Liver (tissue), 3 donors: Measurements from ENCODE around the gene RAPGEF1.

Experiments used
- CTCF ChIP-seq: fragments of 150-350 bp; IDR thresholded peaks from 2 replicates; pipeline ENCODE4 v1.5.1; 2017; ENCODE audit warnings: improper control_type of control experiment, low read depth, low read length; ENCODE audit not compliant: missing input control
- EGR1 ChIP-seq, 2 donors: IDR thresholded peaks; 2 replicates each; pipeline ENCODE4 v1.6.1; 2016 to 2018; ENCODE audit warnings: antibody characterized with exemption in 2 of 2, low read depth in 2 of 2
- JUND ChIP-seq, 2 donors: IDR thresholded peaks; 2 replicates each; pipeline ENCODE4 v1.6.1; 2016; ENCODE audit warnings: antibody characterized with exemption in 2 of 2
- RAD21 ChIP-seq, 2 donors: IDR thresholded peaks; 2 replicates each; pipeline ENCODE4 v1.6.1; 2016; ENCODE audit warnings: antibody characterized with exemption in 2 of 2, mild to moderate bottlenecking in 2 of 2
- REST ChIP-seq: IDR thresholded peaks from 2 replicates; pipeline ENCODE4 v1.6.1; 2016; ENCODE audit warnings: antibody characterized with exemption, mild to moderate bottlenecking
- SP1 ChIP-seq: IDR thresholded peaks from 2 replicates; pipeline ENCODE4 v1.6.1; 2018; ENCODE audit warnings: antibody characterized with exemption, mild to moderate bottlenecking
- YY1 ChIP-seq: IDR thresholded peaks from 2 replicates; pipeline ENCODE4 v1.6.1; 2016; ENCODE audit warnings: antibody characterized with exemption, mild to moderate bottlenecking
- donor health status: healthy.
- donor health status: healthy.

GRCh38 chr9:131545786-131546335 lies 194.0 kb downstream of the RAPGEF1 start:
- no peak for TF ChIP-seq REST
- no peak for TF ChIP-seq YY1
- no peak for TF ChIP-seq SP1
- no peak for TF ChIP-seq CTCF
- no peak for TF ChIP-seq EGR1 (IDR thresholded peaks at IDR 0.05; ENCODE audit: low read depth in 2 of 2)
- no peak for TF ChIP-seq RAD21 (IDR thresholded peaks at IDR 0.05)
- no peak for TF ChIP-seq JUND (IDR thresholded peaks at IDR 0.05)
